Right atrium auricular region (tissue), 2 donors: ENCODE measurements around the gene RNASEH2C. TPM values are rescaled to one million over a fixed set of nuclear protein-coding genes. Genes with fewer than 3 reads are reported as not detected.

Source experiments
- DNase-seq: peaks from one replicate; pipeline ENCODE4 v3.0.0-alpha.2; 2019; ENCODE audit warnings: low spot score
- H3K27ac ChIP-seq, 2 donors: fragments of 200-600 bp; sonication (generic); 1 replicate in 1 of 2; 2 replicates in 1 of 2; pipeline ENCODE4 v1.5.1; 2016 to 2019
- H3K27me3 ChIP-seq, 2 donors: fragments of 200-600 bp; sonication (generic); one replicate each; pipeline versions ENCODE4 v1.5.1 to v1.6.0; 2017 to 2019
- H3K36me3 ChIP-seq: fragments of 200-600 bp; sonication (generic); one replicate; pipeline ENCODE4 v1.5.1; 2016
- H3K4me1 ChIP-seq, 2 donors: fragments of 200-600 bp; sonication (generic); one replicate each; pipeline versions ENCODE4 v1.5.1 to v1.6.0; 2017 to 2019
- H3K4me3 ChIP-seq, 2 donors: fragments of 200-600 bp; sonication (generic); 1 replicate in 1 of 2; 2 replicates in 1 of 2; pipeline ENCODE4 v1.5.1; 2017 to 2019; ENCODE audit warnings: mild to moderate bottlenecking in 1 of 2, moderate library complexity in 1 of 2
- H3K9me3 ChIP-seq, 2 donors: fragments of 200-600 bp; sonication (generic); one replicate each; pipeline ENCODE4 v1.5.1; 2019
- total RNA-seq, 2 donors: library from RNA; depleted of rRNA; stranded (reverse); fragments of >200 nt; gene quantifications; one replicate each; pipeline ENCODE4 v1.1.0, GENCODE V29; 2016
- TF ChIP-seq, protein P1 (sequence below), 2 donors: fragments of 200-600 bp; sonication (generic); IDR thresholded peaks; one replicate each; pipeline ENCODE4 v1.5.1; 2019; ENCODE audit warnings: antibody characterized with exemption in 2 of 2

RNASEH2C gene
- total RNA-seq, 2 donors from 2014 or later = 105 to 194 TPM

DNA sequence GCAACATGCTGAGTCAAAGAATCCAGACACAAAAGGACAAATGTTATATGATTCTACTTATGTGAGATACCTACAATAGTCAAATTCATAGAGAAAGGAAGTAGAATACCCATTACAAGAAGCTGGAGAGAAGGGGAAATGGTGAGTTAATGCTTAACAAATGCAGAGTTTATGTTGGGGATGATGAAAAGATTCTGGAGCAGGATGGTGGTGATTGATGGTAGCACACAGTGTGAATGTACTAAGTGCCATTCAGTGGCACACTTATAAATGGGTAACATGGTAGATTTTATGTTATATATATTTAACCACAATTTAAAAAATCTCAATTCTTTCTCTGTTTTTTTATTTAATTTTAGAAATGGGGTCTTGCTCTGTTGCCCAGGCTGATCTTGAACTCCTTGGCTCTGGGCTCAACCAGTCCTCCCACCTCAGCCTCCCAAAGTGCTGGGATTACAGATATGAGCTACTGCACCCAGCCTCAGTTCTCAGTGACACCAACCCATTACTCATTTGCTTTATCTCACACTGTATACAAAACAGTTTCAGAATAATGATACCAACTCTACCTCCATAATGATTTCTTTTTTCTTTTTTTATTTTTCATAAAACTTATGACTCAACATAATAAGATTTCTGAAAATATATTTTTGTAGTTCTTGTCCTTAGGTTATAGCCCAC is 48.3 kb downstream of the RNASEH2C start:
- Histone ChIP-seq H3K27me3 (no peaks in the 10 kb centered on the region), H3K27ac (no peak overlapping the region), H3K4me3 (no peak overlapping the region), H3K9me3 (no peaks in the 10 kb centered on the region), H3K4me1 (no peaks in the 10 kb centered on the region), H3K36me3 (no peaks in the 10 kb centered on the region)
- TF ChIP-seq, protein P1, sequence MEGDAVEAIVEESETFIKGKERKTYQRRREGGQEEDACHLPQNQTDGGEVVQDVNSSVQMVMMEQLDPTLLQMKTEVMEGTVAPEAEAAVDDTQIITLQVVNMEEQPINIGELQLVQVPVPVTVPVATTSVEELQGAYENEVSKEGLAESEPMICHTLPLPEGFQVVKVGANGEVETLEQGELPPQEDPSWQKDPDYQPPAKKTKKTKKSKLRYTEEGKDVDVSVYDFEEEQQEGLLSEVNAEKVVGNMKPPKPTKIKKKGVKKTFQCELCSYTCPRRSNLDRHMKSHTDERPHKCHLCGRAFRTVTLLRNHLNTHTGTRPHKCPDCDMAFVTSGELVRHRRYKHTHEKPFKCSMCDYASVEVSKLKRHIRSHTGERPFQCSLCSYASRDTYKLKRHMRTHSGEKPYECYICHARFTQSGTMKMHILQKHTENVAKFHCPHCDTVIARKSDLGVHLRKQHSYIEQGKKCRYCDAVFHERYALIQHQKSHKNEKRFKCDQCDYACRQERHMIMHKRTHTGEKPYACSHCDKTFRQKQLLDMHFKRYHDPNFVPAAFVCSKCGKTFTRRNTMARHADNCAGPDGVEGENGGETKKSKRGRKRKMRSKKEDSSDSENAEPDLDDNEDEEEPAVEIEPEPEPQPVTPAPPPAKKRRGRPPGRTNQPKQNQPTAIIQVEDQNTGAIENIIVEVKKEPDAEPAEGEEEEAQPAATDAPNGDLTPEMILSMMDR (IDR thresholded peaks at IDR 0.05) = no peak
- DNase-seq = no peak

Other genes starting within 250 kb of the RNASEH2C start
- 1,000 to 10,000 TPM; 2,120 to 2,577 TPM for gene MALAT1, start 221.8 kb downstream of the RNASEH2C start, total RNA-seq
- 10 to 100 TPM; 71.8 to 89.7 TPM for gene SCYL1, start 195.7 kb downstream of the RNASEH2C start, total RNA-seq
- gene LTBP3, start 162.4 kb downstream of the RNASEH2C start, total RNA-seq = 100 to 1,000 TPM; 114 to 161 TPM
- gene ZNRD2, start 150.3 kb downstream of the RNASEH2C start, total RNA-seq = 10 to 100 TPM; 36.1 to 50.6 TPM
- gene FAM89B, start 148.3 kb downstream of the RNASEH2C start, total RNA-seq = 10 to 100 TPM; 25.7 to 51.0 TPM
- 10 to 100 TPM; 20.5 to 85.3 TPM for gene EHBP1L1, start 144.7 kb downstream of the RNASEH2C start, total RNA-seq
- gene KCNK7, start 125.0 kb downstream of the RNASEH2C start, total RNA-seq = under 1 TPM in 1 of 2 donors, not detected in 1; 0.39 TPM
- 10 to 100 TPM; 21.1 to 30.5 TPM for gene MAP3K11, start 106.6 kb downstream of the RNASEH2C start, total RNA-seq
- 10 to 100 TPM; 16.1 to 21.8 TPM for gene PCNX3, start 105.0 kb downstream of the RNASEH2C start, total RNA-seq
- 10 to 100 TPM; 14.5 to 29.6 TPM for gene SIPA1, start 82.7 kb downstream of the RNASEH2C start, total RNA-seq
- gene RELA, start 57.9 kb downstream of the RNASEH2C start, total RNA-seq = 10 to 100 TPM; 30.7 to 54.9 TPM
- gene KAT5, start 8.5 kb downstream of the RNASEH2C start, total RNA-seq = 10 to 100 TPM; 29.7 to 50.1 TPM
- 10 to 100 TPM in 1 of 2 donors, 1 to 10 TPM in 1; 9.5 to 14.3 TPM for gene AP5B1, start 60.2 kb upstream of the RNASEH2C start, total RNA-seq
- gene OVOL1, start 66.3 kb upstream of the RNASEH2C start, total RNA-seq = not detected
- gene SNX32, start 113.2 kb upstream of the RNASEH2C start, total RNA-seq = under 1 TPM; 0.20 to 0.37 TPM
- 100 to 1,000 TPM; 365 to 493 TPM for gene CFL1, start 137.4 kb upstream of the RNASEH2C start, total RNA-seq
- gene MUS81, start 139.6 kb upstream of the RNASEH2C start, total RNA-seq = 10 to 100 TPM; 23.4 to 26.3 TPM
- gene EFEMP2, start 152.0 kb upstream of the RNASEH2C start, total RNA-seq = 100 to 1,000 TPM; 117 to 156 TPM
- gene CTSW, start 159.0 kb upstream of the RNASEH2C start, total RNA-seq = 1 to 10 TPM in 1 of 2 donors, under 1 TPM in 1; 0.39 to 1.1 TPM
- 10 to 100 TPM; 50.9 to 82.8 TPM for gene FIBP, start 167.7 kb upstream of the RNASEH2C start, total RNA-seq
- 100 to 1,000 TPM; 115 to 172 TPM for gene CCDC85B, start 169.9 kb upstream of the RNASEH2C start, total RNA-seq
- gene FOSL1, start 179.6 kb upstream of the RNASEH2C start, total RNA-seq = 1 to 10 TPM; 4.9 to 6.8 TPM
- gene C11orf68, start 198.3 kb upstream of the RNASEH2C start, total RNA-seq = 10 to 100 TPM; 13.9 to 23.5 TPM
- 10 to 100 TPM; 72.1 to 83.1 TPM for gene DRAP1, start 198.6 kb upstream of the RNASEH2C start, total RNA-seq
- gene TSGA10IP, start 224.7 kb upstream of the RNASEH2C start, total RNA-seq = not detected
- gene SART1, start 240.9 kb upstream of the RNASEH2C start, total RNA-seq = 10 to 100 TPM; 20.7 to 42.5 TPM